HG03064 (cell line): ENCODE data around the gene NFYC.
A peak's percentile ranks its signal among the peaks of the same experiment; 100 is the strongest.

ENCODE experiments used
- ATAC-seq: cut with Tn5 transposase; IDR thresholded peaks from one replicate; pipeline ENCODE4 v1.9.1; 2021; ENCODE audit warnings: low read depth; ENCODE audit not compliant: unreplicated experiment

The NFYC gene

GRCh38 chr1:40691538-40692428 lies at the start of gene NFYC:
NFYC (plus strand) TSS chr1:40691704; CDS start chr1:40738844, 47,140 bp downstream.
- peak; percentile 70 for ATAC-seq

DNA sequence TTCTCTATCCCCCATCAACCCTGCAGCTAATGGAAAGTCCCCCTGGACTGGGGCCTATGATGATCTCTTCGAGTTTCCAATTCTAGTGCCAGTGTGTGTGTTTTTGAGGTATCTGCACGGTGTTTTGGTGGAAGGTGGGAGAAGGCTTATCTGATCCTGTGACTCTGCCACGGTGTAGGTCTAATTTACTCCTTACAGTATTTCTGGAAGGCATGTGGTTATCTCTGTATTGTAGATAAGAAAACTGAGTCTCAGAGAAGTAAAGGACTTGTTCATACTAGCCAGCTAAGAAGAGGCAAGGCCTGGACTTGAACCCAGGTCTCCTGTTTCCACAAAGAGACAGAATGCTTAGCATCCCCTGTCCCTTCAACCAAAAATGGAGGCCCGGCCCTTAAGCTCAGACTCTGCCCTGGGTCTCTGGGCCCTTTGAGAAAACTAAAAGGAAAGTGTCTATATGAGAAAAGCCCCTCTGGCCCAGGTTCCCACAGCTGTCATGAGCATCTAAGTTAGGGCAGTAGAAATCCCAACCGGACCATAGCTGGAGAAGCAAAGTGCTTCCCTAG lies 46.3 kb upstream of the NFYC start:
- no peak for ATAC-seq

DNA sequence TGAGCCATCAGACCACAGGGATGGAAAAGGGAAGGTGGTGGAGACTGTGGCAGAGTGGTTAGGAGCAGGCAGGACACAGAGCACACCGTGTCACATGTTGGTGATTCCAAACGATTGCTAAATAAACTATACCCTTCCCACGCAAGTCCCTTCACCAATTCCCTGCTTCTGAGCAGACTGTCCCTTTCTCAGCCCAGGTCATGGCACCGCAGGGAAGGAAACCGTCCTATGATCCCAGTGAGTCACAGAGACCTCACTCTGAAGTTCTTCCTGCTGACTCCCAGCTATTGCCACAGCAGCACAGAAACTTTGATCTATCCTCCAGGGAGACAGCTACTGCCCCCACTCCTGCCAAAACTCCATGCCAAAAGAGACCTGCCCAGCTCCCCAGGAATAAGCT lies 45.2 kb upstream of the NFYC start:
- no peak for ATAC-seq

- no peak for ATAC-seq
Observed at GRCh38 chr1:40648200-40648599, 43.3 kb upstream of the NFYC start.

DNA sequence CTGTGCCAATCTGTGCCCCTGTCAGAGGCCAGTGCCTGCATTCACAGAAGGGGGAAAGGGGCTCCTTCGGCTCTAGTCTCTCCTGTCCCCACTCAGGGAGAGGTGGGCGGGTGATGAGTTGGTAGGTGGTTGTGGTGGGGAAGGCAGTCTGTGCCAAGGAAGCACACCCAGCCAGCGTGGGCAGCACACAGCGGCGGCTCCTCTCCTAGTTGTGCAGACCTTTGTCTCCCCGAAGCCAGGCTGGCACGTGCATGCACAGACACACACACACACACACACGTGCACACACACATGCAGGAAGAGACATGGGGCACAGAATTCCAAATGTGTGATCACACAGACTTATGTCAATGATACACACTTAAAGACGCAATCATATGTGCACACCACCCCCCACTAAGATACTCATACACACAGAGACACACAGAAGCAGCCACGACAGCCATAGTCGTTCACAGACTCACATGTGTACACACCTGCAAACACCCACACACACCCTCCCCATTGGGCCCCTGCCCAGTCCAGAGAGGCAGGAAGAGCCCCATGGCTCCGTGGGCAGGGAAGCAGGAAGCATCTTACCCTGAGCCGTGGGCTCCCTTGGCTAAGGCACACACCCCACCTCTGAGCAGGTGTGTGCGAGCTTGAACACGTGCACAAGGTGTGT lies 42.4 kb upstream of the NFYC start:
- no peak for ATAC-seq

GRCh38 chr1:40649592-40649930 lies 41.9 kb upstream of the NFYC start:
- ATAC-seq: no peak

- ATAC-seq: no peak
Observed at GRCh38 chr1:40650075-40650474, 41.4 kb upstream of the NFYC start.

GRCh38 chr1:40651138-40651857 lies 40.2 kb upstream of the NFYC start:
- ATAC-seq: no peak

DNA sequence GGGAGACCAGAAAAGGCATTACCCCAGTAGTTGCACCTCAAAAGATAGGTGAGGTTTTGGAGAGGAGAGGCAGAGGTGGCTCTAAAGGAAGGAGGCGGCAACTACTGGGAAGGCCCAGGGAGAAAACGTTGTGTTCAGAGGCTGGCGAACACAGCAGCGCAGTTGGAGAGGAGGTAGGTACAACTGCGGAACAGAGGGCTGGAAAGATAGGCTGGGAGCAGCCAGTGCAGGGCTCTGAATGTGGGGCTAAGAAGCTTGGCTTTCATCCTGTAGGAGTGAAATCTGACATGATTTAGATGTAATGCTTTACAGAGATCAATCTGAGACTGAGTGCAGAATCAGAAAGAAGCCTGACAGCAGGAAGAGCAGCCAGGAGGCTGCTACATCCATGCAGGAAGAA lies 39.0 kb upstream of the NFYC start:
- ATAC-seq: no peak

- no peak for ATAC-seq
Observed at GRCh38 chr1:40652979-40653378, 38.5 kb upstream of the NFYC start.

DNA sequence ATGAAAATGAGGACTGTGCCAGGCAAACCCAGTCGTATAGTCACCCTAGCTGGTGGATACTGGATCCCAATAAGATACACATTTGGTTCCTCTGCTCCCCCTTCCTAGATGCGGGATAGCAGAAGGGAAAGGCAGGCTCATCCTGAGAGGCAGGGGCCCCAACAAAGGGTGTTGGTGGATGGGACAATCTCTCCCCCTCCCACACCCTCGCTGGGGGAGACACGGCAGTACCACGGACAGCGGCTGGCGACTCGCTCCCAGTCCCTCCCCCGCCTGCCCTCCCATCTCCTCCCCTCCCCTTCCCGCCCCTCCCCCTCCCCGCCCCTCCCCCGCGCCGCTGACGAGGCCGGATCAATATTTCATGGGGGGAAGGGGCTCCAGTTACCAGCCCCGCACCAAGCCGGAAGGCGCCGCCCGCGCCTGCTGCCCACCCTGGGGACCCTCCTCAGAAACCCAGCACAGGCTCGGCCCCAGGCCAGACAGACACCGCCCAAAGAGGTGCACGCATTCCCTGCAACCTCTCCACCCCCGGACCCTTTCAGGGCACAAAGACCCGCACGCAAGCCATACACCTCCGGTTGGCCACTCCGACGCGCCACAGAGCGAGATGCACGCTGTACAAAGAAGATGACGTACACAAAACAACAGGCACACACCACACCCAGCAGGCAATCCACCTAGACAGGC lies 37.5 kb upstream of the NFYC start:
- ATAC-seq: no peak

DNA sequence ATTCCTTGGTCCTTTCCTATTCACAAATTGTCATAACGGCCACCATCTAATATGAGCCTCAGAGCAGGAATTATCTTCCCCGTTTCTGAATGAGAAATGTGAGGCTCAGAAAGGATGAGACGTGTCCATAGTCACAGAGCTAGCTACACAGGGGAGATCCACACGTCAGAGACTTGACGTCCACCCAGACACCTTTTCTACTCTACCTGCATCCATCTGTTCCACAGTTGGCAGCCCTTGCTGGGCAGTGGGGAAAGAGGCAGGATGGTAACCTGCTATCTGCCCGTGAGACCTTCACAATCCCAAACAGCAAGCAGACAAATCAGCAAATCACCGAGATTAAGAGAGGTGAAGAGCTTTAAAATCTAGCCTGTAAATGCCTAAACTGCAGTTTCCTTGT lies 34.5 kb upstream of the NFYC start:
- ATAC-seq: no peak

- no peak for ATAC-seq
Observed at GRCh38 chr1:40658751-40659648, 32.5 kb upstream of the NFYC start.

GRCh38 chr1:40659649-40659947 lies 31.9 kb upstream of the NFYC start:
- ATAC-seq: no peak

DNA sequence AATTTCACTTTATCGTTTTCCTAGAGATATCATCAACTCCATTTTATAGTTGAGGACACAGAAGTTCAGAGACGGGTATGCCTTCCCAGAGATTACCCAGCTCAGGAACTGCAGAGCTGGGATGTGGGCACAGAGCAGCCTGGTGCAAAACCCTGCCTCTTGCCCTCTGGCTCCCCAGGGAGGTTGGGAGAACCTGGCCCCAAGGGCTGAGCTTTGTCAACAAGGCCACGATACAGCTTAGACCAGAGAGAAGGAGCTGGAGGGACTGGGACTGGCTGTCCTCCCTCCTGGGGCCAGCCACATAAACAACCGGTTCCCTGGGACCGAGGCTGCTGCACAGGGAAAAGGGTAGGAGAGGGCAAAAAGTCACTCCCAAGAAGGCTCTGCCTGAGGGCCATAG lies 29.8 kb upstream of the NFYC start:
- no peak for ATAC-seq

DNA sequence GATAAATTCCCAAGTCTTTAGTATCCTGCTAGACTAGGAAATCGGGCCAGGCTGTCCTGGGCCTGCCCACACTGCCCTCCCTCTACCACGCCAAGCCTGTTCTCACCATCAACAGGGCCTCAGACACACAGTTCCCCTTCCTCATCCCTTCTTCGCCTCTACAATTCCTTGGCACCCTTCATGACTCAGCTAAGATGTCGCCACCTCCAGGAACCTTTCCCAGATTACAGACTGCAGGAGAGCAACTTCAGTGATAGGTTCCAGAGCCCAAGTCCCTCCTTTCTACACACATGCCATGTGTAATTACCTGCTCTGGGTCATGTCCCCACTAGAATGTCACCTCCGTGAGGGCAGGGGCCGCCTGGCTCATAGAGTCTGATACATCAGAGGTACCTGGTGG lies 29.4 kb upstream of the NFYC start:
- no peak for ATAC-seq

DNA sequence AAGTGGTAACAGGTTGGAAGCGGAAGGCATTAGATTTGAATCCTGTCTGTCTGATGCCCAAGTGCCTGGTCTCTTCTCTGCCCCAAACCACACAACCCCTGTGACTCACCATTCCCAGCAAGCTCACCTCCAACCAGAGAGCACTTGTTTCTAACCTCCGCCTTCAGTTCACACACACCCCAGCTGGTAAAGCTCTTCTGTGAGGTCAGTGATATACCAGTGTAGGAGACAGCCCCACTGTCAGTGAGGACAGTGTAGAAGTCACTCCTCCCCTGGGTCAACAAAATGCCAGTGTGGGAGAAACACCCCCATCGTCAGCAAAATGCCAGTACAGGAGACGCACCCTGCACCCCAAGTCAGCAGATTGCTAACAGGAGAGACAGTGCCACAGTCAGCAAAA lies 28.6 kb upstream of the NFYC start:
- ATAC-seq: no peak

- no peak for ATAC-seq
Observed at GRCh38 chr1:40663324-40664166, 28.0 kb upstream of the NFYC start.

DNA sequence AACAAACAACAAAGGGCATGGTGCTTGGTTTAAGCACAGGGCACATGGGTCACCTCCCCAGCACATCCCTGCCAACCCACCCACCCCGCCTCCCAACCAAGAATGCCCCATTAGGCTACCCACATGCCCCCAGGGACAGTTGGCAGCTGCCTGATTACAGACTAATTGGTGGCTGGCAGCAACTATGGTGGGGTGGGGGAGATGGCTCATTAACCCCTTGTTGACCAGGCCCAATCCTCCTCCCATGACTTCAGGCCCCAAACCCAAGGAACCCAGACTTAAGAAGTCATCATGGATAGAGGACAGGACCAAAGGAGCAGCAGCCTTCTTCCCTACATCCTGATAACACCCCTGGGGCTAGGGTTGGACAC lies 27.4 kb upstream of the NFYC start:
- ATAC-seq: no peak
